Activated naive CD4-positive, alpha-beta T cell treated with Interleukin-2 at 50 U/mL for 16 hours (primary cell): Measurements from ENCODE around the gene NDFIP1.

ENCODE experiments used
- DNase-seq: peaks from one replicate; pipeline ENCODE4 v3.0.0-alpha.2; 2020

The NDFIP1 gene

GRCh38 chr5:142108432-142109330 is at the start of gene NDFIP1:
TSS of gene NDFIP1 (plus strand) at chr5:142108779. CDS start at chr5:142108975, 196 bp downstream.
- DNase-seq = peak; percentile 86

GRCh38 chr5:142059304-142059940 is 49.2 kb upstream of the NDFIP1 start:
- DNase-seq = no peak

GRCh38 chr5:142063376-142063775 is 45.2 kb upstream of the NDFIP1 start:
- DNase-seq = no peak

GRCh38 chr5:142063878-142064331 is 44.7 kb upstream of the NDFIP1 start:
- peak; percentile 25 for DNase-seq

GRCh38 chr5:142065273-142065672 is 43.3 kb upstream of the NDFIP1 start:
- no peak for DNase-seq

- DNase-seq = no peak
Measured at GRCh38 chr5:142069606-142070399, 38.8 kb upstream of the NDFIP1 start.

GRCh38 chr5:142070734-142071133 is 37.8 kb upstream of the NDFIP1 start:
- no peak for DNase-seq

GRCh38 chr5:142072488-142072887 is 36.1 kb upstream of the NDFIP1 start:
- DNase-seq = no peak

GRCh38 chr5:142073362-142073988 is 35.1 kb upstream of the NDFIP1 start:
- no peak for DNase-seq

- no peak for DNase-seq
Measured at GRCh38 chr5:142074006-142074405, 34.6 kb upstream of the NDFIP1 start.

GRCh38 chr5:142078221-142078620 is 30.4 kb upstream of the NDFIP1 start:
- no peak for DNase-seq

- DNase-seq = no peak
Measured at GRCh38 chr5:142078706-142079105, 29.9 kb upstream of the NDFIP1 start.

- no peak for DNase-seq
Measured at GRCh38 chr5:142079306-142079721, 29.3 kb upstream of the NDFIP1 start.

GRCh38 chr5:142080248-142080647 is 28.3 kb upstream of the NDFIP1 start:
- no peak for DNase-seq

- no peak for DNase-seq
Measured at GRCh38 chr5:142082182-142082781, 26.3 kb upstream of the NDFIP1 start.

- DNase-seq = no peak
Measured at GRCh38 chr5:142086229-142086628, 22.4 kb upstream of the NDFIP1 start.

- DNase-seq = no peak
Measured at GRCh38 chr5:142086679-142087078, 21.9 kb upstream of the NDFIP1 start.

- peak; percentile 78 for DNase-seq
Measured at GRCh38 chr5:142087920-142088679, 20.5 kb upstream of the NDFIP1 start.

- DNase-seq = peak; percentile 22
Measured at GRCh38 chr5:142088855-142089479, 19.6 kb upstream of the NDFIP1 start.

GRCh38 chr5:142091012-142091411 is 17.6 kb upstream of the NDFIP1 start:
- no peak for DNase-seq

- no peak for DNase-seq
Measured at GRCh38 chr5:142091922-142092321, 16.7 kb upstream of the NDFIP1 start.
